Smooth muscle cell (in vitro differentiated cells): ENCODE measurements around the gene CCNI. TPM values are rescaled to one million over a fixed set of nuclear protein-coding genes. Genes with fewer than 3 reads are reported as not detected.
"Not testable (repeated sequence)": the region's sequence is repeated elsewhere in the genome, so short reads cannot be mapped to it uniquely, and the experiment has no call there.

Experiments used
- DNase-seq: peaks from one replicate; lab custom pipeline; 2025; ENCODE audit not compliant: unreplicated experiment; lab: John Stamatoyannopoulos, UW
- H2AFZ ChIP-seq: fragments of 200-600 bp; sonication (generic); 2 replicates; pipeline ENCODE4 v1.6.0; 2016; ENCODE audit warnings: antibody characterized with exemption, low read depth, mild to moderate bottlenecking
- H3F3A ChIP-seq: fragments of 200-600 bp; sonication (generic); 2 replicates; pipeline ENCODE4 v1.6.0; 2017; ENCODE audit warnings: antibody characterized with exemption, low read depth
- H3K27ac ChIP-seq: fragments of 200-600 bp; sonication (generic); 2 replicates; pipeline ENCODE4 v1.5.1; 2016; ENCODE audit warnings: low read depth, mild to moderate bottlenecking
- H3K27me3 ChIP-seq: fragments of 200-600 bp; sonication (generic); 2 replicates; pipeline ENCODE4 v1.6.1; 2016; ENCODE audit warnings: low read depth, mild to moderate bottlenecking
- H3K36me3 ChIP-seq: fragments of 200-600 bp; sonication (generic); 2 replicates; pipeline ENCODE4 v1.5.1; 2016; ENCODE audit warnings: low read depth
- H3K4me1 ChIP-seq: fragments of 200-600 bp; sonication (generic); 2 replicates; pipeline ENCODE4 v1.5.1; 2016; ENCODE audit warnings: low read depth
- H3K4me2 ChIP-seq: fragments of 200-600 bp; sonication (generic); 2 replicates; pipeline ENCODE4 v1.6.0; 2016; ENCODE audit warnings: mild to moderate bottlenecking
- H3K4me3 ChIP-seq: fragments of 200-600 bp; sonication (generic); 2 replicates; pipeline ENCODE4 v1.5.1; 2016; ENCODE audit warnings: mild to moderate bottlenecking
- H3K79me2 ChIP-seq: fragments of 200-600 bp; sonication (generic); 2 replicates; pipeline ENCODE4 v1.6.0; 2016; ENCODE audit warnings: low read depth, mild to moderate bottlenecking
- H3K9ac ChIP-seq: fragments of 200-600 bp; sonication (generic); 2 replicates; pipeline ENCODE4 v1.6.0; 2016; ENCODE audit warnings: low read depth
- H3K9me3 ChIP-seq: fragments of 200-600 bp; sonication (generic); replicated peaks from 2 replicates; pipeline ENCODE4 v1.5.1; 2016; ENCODE audit warnings: low read depth
- H4K20me1 ChIP-seq: fragments of 200-600 bp; sonication (generic); 2 replicates; pipeline ENCODE4 v1.6.0; 2016; ENCODE audit warnings: low read depth
- WGBS: methylation state at CpG from one replicate; pipeline ENCODE4 v1.1.7; 2016; ENCODE audit warnings: low lambda C conversion rate; 5-methylcytosine and 5-hydroxymethylcytosine counted together
- polyA plus RNA-seq: library from polyadenylated mRNA; unstranded; fragments of >200 nt; fragmentation: Nextera tagmentation; extraction: Ambion mirVana; gene quantifications from 2 replicates; pipeline ENCODE4 v1.2.1, GENCODE V29; 2016
- total RNA-seq: library from RNA; depleted of rRNA; stranded (reverse); fragments of >200 nt; gene quantifications from 2 replicates; pipeline ENCODE4 v1.2.3, GENCODE V29; 2014
- TF ChIP-seq, protein P1 (sequence below): fragments of 200-600 bp; sonication (generic); IDR thresholded peaks from 2 replicates; pipeline ENCODE4 v1.5.1; 2017; ENCODE audit warnings: borderline replicate concordance, mild to moderate bottlenecking, antibody characterized with exemption; ENCODE audit not compliant: insufficient read depth, poor library complexity, severe bottlenecking

The CCNI gene
- total and polyA plus RNA-seq, 2 experiments from 2014 or later = 205 to 222 TPM

DNA sequence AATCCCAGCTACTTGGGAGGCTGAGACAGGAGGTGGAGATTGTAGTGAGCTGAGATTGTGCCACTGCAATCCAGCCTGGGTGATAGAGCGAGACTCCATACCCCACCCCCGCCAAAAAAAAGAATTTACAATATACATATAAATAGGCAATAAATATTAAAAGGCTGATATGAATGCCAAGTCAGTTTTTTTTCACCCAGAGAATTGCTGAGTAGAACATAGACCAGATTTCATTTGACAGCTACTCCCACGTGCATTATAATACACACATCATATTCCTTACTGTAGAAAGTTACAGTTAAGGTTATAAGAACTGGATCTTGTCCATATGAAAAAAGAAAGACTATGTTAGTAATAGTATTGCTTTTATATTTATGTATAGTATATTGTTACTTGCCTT is 18.7 kb upstream of the CCNI start:
- Histone ChIP-seq H3K27me3 (no peaks in the 10 kb centered on the region), H3K9me3 (no peaks in the 10 kb centered on the region), H3K9ac (no peak overlapping the region), H3K79me2 (no peaks in the 10 kb centered on the region), H3F3A (no peaks in the 10 kb centered on the region), H3K27ac (no peak overlapping the region), H2AFZ (no peak overlapping the region), H4K20me1 (no peaks in the 10 kb centered on the region), H3K4me2 (no peak overlapping the region), H3K4me1 (no peaks in the 10 kb centered on the region), H3K4me3 (no peak overlapping the region), H3K36me3 (no peaks in the 10 kb centered on the region)
- no peak for DNase-seq
- 96% methylated on average over 3 of the region's 3 CpGs for WGBS
- TF ChIP-seq, protein P1, sequence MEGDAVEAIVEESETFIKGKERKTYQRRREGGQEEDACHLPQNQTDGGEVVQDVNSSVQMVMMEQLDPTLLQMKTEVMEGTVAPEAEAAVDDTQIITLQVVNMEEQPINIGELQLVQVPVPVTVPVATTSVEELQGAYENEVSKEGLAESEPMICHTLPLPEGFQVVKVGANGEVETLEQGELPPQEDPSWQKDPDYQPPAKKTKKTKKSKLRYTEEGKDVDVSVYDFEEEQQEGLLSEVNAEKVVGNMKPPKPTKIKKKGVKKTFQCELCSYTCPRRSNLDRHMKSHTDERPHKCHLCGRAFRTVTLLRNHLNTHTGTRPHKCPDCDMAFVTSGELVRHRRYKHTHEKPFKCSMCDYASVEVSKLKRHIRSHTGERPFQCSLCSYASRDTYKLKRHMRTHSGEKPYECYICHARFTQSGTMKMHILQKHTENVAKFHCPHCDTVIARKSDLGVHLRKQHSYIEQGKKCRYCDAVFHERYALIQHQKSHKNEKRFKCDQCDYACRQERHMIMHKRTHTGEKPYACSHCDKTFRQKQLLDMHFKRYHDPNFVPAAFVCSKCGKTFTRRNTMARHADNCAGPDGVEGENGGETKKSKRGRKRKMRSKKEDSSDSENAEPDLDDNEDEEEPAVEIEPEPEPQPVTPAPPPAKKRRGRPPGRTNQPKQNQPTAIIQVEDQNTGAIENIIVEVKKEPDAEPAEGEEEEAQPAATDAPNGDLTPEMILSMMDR = no peak

DNA sequence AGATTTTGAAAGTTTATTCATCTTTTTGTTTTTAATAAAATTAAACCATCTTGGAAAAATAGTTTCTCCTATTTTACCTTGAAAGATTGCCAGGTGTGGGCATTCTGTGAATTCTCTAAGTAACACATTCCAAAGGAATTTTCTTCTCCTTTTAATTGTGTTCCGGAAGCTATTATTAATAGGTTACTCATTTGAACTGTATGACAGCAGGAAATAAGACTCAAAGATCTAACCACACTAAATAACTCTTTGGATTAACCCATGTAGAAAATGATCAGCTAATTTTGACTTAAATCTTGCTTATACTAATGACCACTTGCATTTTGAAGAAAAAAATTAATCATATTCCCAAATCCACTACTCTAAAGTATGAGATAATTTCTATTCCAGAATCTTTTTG is 17.6 kb upstream of the CCNI start:
- Histone ChIP-seq H3K79me2 (no peaks in the 10 kb centered on the region), H3K9me3 (no peaks in the 10 kb centered on the region), H3K27ac (no peak overlapping the region), H2AFZ (no peak overlapping the region), H3K4me1 (no peaks in the 10 kb centered on the region), H3K4me2 (no peak overlapping the region), H4K20me1 (no peaks in the 10 kb centered on the region), H3K4me3 (no peak overlapping the region), H3K27me3 (no peaks in the 10 kb centered on the region), H3F3A (no peaks in the 10 kb centered on the region), H3K36me3 (no peaks in the 10 kb centered on the region), H3K9ac (no peak overlapping the region)
- no peak for DNase-seq
- TF ChIP-seq, protein P1 = no peak
- 87% methylated on average over 1 of the region's 1 CpG for WGBS

DNA sequence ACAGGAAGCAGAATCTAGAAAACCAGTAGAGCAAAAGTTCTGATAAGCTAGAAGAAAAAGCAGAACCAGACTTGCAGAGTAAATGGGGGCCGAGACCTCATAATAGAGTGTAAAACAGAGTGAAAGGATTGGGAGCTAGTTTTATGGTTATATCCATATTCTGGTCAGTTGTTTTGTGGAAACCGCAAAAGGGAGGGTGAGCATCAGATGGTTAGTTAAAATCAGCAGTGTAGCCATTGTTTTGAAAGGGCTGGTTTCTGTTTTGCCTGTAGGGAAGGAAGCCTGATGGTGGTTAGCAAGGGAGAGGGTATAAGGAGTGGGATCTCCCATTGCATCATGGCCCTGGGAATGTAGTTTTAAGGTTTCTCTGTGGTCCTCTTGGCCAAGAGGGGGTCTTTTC is 17.2 kb upstream of the CCNI start:
- TF ChIP-seq, protein P1 = no peak
- Histone ChIP-seq H3K27me3 (no peaks in the 10 kb centered on the region), H3F3A (no peaks in the 10 kb centered on the region), H2AFZ (no peak overlapping the region), H3K79me2 (no peaks in the 10 kb centered on the region), H3K9me3 (no peaks in the 10 kb centered on the region), H3K4me2 (no peak overlapping the region), H3K36me3 (no peaks in the 10 kb centered on the region), H3K4me3 (no peak overlapping the region), H4K20me1 (no peaks in the 10 kb centered on the region), H3K27ac (peak overlapping the region; percentile 7), H3K4me1 (no peaks in the 10 kb centered on the region), H3K9ac (no peak overlapping the region)
- 88% methylated on average over 2 of the region's 2 CpGs for WGBS
- no peak for DNase-seq

DNA sequence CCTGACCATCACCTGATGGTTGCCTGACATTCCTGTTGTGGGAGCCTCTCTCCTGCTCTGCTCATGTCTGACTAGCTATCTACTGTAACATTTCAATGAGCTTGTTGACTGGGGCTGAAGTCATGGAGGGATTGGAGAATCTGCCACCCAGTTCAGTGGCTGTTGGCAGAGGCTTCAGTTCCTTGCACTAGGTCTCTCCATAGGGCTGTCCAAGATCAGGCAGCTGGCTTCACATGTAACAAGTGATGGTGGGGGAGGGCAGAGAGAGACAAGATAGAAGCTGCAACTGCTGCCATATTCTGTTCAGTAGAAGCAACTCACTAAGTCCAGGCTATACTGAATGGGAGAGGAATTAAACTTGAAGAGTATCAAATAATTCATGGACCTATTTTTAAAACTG is 14.1 kb upstream of the CCNI start:
- Histone ChIP-seq H3K27ac (no peak overlapping the region), H3K27me3 (no peaks in the 10 kb centered on the region), H2AFZ (no peak overlapping the region), H3K79me2 (no peaks in the 10 kb centered on the region), H3K4me2 (no peak overlapping the region), H3K9me3 (no peaks in the 10 kb centered on the region), H3F3A (no peaks in the 10 kb centered on the region), H3K4me3 (no peak overlapping the region), H3K4me1 (no peaks in the 10 kb centered on the region), H4K20me1 (no peaks in the 10 kb centered on the region), H3K36me3 (no peaks in the 10 kb centered on the region), H3K9ac (no peak overlapping the region)
- TF ChIP-seq, protein P1 = no peak
- no peak for DNase-seq

DNA sequence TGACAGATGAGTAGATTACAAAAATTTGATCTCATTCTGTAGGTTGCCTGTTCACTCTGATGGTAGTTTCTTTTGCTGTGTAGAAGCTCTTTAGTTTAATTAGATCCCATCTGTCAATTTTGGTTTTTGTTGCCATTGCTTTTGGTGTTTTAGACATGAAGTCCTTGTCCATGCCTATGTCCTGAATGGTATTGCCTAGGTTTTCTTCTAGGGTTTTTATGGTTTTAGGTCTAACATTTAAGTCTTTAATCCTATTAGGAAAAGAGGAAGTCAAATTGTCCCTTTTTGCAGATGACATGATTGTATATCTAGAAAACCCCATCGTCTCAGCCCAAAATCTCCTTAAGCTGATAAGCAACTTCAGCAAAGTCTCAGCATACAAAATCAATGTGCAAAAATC is 11.2 kb upstream of the CCNI start:
- not testable (repeated sequence) for H3K79me2 ChIP-seq, H4K20me1 ChIP-seq, H3K36me3 ChIP-seq, H3K4me3 ChIP-seq, H3F3A ChIP-seq, H3K4me1 ChIP-seq, H3K9me3 ChIP-seq, DNase-seq, H3K4me2 ChIP-seq, H3K9ac ChIP-seq, H3K27ac ChIP-seq, H2AFZ ChIP-seq, H3K27me3 ChIP-seq
- WGBS = 75% methylated on average over 1 of the region's 1 CpG
